ENCODE measurements around the gene CTNNA3.
A peak's percentile ranks its signal among the peaks of the same experiment; 100 is the strongest.

Gene CTNNA3

DNA sequence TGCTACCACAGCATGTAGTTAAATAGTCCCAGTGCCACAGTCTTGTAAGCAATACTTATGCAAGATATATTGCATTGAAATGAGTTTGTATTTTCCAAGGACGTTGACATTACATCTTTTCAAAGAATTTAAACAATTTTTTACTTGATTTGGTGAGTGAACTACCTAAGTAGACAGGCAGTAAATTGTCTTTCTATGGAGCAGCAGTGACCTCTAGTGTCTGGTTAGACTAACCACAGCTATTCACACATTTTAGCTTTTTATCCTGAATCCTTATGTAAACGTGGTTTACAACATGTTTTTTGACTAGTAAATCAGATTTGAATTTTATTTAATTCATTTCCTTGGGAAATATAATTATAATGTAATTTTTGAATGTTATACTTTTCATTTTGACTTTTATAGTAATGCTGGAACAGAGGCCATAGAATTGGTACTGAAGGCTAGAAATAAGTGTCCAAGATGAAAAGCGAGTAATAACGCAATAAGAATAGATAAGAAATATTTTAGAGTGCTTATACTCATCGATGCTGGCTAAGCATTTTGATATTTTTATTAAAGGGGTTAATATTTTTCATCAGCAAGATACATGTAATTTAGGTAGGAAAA is 764.6 kb downstream of the CTNNA3 start:
- Histone ChIP-seq H3F3A (ENCODE audit: control insufficient read depth, insufficient read depth) (no peaks in the 10 kb centered on the region), H4K20me1 (ENCODE audit: control insufficient read depth, insufficient read depth, low read depth, low read length) (no peaks in the 10 kb centered on the region), H3K9me3 (ENCODE audit: control insufficient read depth, insufficient read depth, low read length) (no peaks in the 10 kb centered on the region), H3K27ac (ENCODE audit: low read depth, low read length) (no peak overlapping the region), H3K79me2 (ENCODE audit: control insufficient read depth, low read length) (no peaks in the 10 kb centered on the region), H3K27me3 (ENCODE audit: control insufficient read depth, low read length) (peaks cover 32% of the 10 kb centered on the region), H3K4me1 (ENCODE audit: control insufficient read depth, low read length) (no peaks in the 10 kb centered on the region), H3K4me3 (ENCODE audit: low read length) (no peak overlapping the region), H3K9me2 (replicated peaks; ENCODE audit: control insufficient read depth, low read length) (no peaks in the 10 kb centered on the region), H3K4me2 (ENCODE audit: low read length) (no peak overlapping the region), H3K36me3 (ENCODE audit: control insufficient read depth, low read length) (no peaks in the 10 kb centered on the region)
- TF ChIP-seq, protein P1, sequence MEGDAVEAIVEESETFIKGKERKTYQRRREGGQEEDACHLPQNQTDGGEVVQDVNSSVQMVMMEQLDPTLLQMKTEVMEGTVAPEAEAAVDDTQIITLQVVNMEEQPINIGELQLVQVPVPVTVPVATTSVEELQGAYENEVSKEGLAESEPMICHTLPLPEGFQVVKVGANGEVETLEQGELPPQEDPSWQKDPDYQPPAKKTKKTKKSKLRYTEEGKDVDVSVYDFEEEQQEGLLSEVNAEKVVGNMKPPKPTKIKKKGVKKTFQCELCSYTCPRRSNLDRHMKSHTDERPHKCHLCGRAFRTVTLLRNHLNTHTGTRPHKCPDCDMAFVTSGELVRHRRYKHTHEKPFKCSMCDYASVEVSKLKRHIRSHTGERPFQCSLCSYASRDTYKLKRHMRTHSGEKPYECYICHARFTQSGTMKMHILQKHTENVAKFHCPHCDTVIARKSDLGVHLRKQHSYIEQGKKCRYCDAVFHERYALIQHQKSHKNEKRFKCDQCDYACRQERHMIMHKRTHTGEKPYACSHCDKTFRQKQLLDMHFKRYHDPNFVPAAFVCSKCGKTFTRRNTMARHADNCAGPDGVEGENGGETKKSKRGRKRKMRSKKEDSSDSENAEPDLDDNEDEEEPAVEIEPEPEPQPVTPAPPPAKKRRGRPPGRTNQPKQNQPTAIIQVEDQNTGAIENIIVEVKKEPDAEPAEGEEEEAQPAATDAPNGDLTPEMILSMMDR (IDR thresholded peaks at IDR 0.05; ENCODE audit: low read depth, low read length, poor library complexity, severe bottlenecking) = peak; percentile 69
- TF ChIP-seq EZH2phosphoT487 (IDR thresholded peaks at IDR 0.05; ENCODE audit: borderline replicate concordance, low read length) = no peak

- Histone ChIP-seq H3F3A (ENCODE audit: control insufficient read depth, insufficient read depth) (no peaks in the 10 kb centered on the region), H3K4me3 (ENCODE audit: low read length) (no peak overlapping the region), H3K79me2 (ENCODE audit: control insufficient read depth, low read length) (no peaks in the 10 kb centered on the region), H3K9me3 (ENCODE audit: control insufficient read depth, insufficient read depth, low read length) (no peaks in the 10 kb centered on the region), H3K36me3 (ENCODE audit: control insufficient read depth, low read length) (no peaks in the 10 kb centered on the region), H3K27me3 (ENCODE audit: control insufficient read depth, low read length) (peaks cover 38% of the 10 kb centered on the region), H4K20me1 (ENCODE audit: control insufficient read depth, insufficient read depth, low read depth, low read length) (no peaks in the 10 kb centered on the region), H3K4me2 (ENCODE audit: low read length) (no peak overlapping the region), H3K9me2 (replicated peaks; ENCODE audit: control insufficient read depth, low read length) (no peaks in the 10 kb centered on the region), H3K4me1 (ENCODE audit: control insufficient read depth, low read length) (no peaks in the 10 kb centered on the region), H3K27ac (ENCODE audit: low read depth, low read length) (no peak overlapping the region)
- TF ChIP-seq, protein P1 (IDR thresholded peaks at IDR 0.05; ENCODE audit: low read depth, low read length, poor library complexity, severe bottlenecking) = no peak
- TF ChIP-seq EZH2phosphoT487 (IDR thresholded peaks at IDR 0.05; ENCODE audit: borderline replicate concordance, low read length) = no peak
These were observed 766.6 kb downstream of the CTNNA3 start for GRCh38 chr10:66929375-66929774.

DNA sequence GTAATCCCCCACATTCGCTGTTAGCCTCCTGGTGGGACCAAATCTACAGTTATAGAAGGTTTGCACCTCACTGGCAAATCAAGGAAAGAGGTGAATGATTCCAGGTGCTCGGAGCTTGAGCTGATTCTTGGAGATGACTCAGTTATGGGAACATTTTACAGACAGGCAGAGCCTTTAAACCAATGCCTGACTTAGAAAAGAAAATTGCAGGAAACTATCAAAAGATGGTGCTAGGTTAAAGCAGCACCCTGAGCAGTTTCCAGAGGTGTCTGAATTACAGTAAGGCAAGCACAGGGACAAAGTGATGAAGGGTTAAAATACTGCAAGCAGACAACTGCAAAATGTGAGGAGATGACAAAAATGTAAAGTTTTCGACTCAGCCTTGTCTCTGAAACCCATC is 767.2 kb downstream of the CTNNA3 start:
- H3K79me2 ChIP-seq (ENCODE audit: control insufficient read depth, low read length) = no peaks in the 10 kb centered on the region
- no peak for TF ChIP-seq EZH2phosphoT487 (IDR thresholded peaks at IDR 0.05; ENCODE audit: borderline replicate concordance, low read length)
- TF ChIP-seq, protein P1 (IDR thresholded peaks at IDR 0.05; ENCODE audit: low read depth, low read length, poor library complexity, severe bottlenecking) = no peak
- peaks cover 38% of the 10 kb centered on the region for H3K27me3 ChIP-seq (ENCODE audit: control insufficient read depth, low read length)
- no peaks in the 10 kb centered on the region for H3K4me1 ChIP-seq (ENCODE audit: control insufficient read depth, low read length)
- no peaks in the 10 kb centered on the region for H3F3A ChIP-seq (ENCODE audit: control insufficient read depth, insufficient read depth)
- no peak overlapping the region for H3K27ac ChIP-seq (ENCODE audit: low read depth, low read length)
- no peak overlapping the region for H3K4me3 ChIP-seq (ENCODE audit: low read length)
- no peaks in the 10 kb centered on the region for H3K36me3 ChIP-seq (ENCODE audit: control insufficient read depth, low read length)
- H4K20me1 ChIP-seq (ENCODE audit: control insufficient read depth, insufficient read depth, low read depth, low read length) = no peaks in the 10 kb centered on the region
- H3K9me2 ChIP-seq (replicated peaks; ENCODE audit: control insufficient read depth, low read length) = no peaks in the 10 kb centered on the region
- H3K9me3 ChIP-seq (ENCODE audit: control insufficient read depth, insufficient read depth, low read length) = no peaks in the 10 kb centered on the region
- no peak overlapping the region for H3K4me2 ChIP-seq (ENCODE audit: low read length)

Measured in DOHH2 (cell line).